DMS 273 treated with DMSO at 0.1 percent for 48 hours (cell line): ENCODE measurements around the gene KLHL5.
"Not testable (repeated sequence)": the region's sequence is repeated elsewhere in the genome, so short reads cannot be mapped to it uniquely, and the experiment has no call there.

Experiments used
- DNase-seq: peaks from one replicate; lab custom pipeline; 2025; lab: John Stamatoyannopoulos, UW

KLHL5 gene

DNA sequence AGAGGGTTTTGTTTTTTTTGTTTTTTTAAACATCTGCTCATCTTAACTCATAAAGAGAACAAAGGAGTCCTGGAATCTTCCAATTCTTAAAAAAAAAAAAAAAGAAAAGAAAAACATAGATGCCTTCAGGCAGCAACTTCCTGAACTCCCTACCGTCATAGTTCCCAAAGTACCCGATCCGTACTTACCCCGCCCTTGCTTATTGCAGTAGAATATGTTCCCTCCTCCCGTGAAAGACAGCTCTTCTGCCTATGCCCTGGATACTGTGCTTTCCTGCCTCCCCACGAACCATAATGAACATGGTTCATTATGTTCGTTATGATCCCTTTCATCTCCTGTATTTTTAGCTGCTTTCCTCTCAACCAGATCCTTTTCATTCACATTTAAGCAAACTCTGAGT, 40.3 kb downstream of the KLHL5 start:
- no peak for DNase-seq

DNA sequence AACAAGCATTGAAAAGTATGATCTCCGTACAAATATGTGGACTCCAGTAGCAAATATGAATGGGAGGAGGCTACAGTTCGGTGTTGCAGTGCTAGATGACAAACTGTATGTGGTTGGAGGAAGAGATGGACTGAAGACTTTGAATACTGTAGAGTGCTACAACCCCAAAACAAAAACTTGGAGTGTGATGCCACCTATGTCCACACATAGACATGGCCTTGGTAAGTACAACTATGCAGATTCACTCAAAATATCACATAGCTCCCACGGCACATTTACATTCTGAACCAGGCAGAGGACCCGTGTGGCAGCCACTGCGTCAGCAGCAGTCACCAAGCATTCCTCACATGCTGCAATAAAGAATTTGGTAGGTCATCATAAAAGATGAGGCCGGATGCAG, 41.3 kb downstream of the KLHL5 start:
- no peak for DNase-seq

DNA sequence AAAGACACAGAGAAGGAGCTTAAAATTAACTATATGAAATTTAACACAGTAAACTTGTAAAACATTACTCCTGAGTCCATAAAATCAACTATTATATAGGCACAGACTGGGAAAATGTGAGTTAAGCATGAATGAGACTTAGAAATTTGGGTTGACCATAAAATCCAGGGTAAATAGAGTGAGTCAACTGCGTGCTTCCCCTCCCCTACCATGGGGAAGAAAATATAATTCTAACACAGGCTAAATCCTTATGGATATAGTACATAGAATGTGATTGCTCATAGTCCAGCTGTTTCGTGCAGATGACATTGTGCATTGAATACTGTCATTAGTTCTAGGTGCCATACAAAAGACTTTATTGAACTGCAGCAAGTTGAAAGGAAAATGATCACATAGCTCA, 42.2 kb downstream of the KLHL5 start:
- DNase-seq, result no peak

DNA sequence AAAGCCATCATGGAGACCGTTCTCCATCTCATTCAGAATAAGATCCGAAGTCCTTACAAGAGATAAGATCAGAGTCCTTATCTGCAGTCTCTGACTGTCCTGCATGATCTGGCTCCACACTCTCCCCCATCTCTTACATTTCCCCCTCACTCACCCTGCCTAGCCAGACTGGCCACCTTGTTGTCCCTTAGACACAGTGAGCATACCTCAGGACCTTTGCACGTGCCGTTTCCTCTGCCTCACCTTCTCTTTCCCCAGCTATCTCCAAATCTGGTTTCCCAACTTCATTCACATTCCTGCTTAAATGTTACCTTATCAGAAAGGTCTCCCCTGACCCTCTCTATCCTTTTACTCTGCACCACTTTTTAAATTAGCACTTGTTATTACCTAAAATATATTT, 44.0 kb downstream of the KLHL5 start:
- no peak for DNase-seq

DNA sequence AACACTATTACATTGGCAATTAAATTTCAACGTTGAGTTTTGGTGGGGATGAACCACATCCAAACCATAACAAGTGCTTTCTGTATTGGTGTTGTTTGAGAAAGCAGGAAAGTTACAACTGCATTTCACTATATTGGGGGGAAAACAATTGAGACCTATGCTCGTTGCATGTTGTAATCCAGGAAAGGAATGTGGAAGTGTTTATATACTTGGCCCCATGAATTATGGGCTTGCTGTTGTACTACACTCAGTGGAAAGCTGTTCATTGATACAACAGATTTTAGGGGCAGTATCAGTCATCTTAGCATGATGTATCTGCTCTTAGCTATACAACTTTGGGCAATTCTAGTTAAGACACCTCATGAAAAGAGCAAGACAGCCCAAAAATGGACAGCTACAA, 52.4 kb downstream of the KLHL5 start:
- no peak for DNase-seq

DNA sequence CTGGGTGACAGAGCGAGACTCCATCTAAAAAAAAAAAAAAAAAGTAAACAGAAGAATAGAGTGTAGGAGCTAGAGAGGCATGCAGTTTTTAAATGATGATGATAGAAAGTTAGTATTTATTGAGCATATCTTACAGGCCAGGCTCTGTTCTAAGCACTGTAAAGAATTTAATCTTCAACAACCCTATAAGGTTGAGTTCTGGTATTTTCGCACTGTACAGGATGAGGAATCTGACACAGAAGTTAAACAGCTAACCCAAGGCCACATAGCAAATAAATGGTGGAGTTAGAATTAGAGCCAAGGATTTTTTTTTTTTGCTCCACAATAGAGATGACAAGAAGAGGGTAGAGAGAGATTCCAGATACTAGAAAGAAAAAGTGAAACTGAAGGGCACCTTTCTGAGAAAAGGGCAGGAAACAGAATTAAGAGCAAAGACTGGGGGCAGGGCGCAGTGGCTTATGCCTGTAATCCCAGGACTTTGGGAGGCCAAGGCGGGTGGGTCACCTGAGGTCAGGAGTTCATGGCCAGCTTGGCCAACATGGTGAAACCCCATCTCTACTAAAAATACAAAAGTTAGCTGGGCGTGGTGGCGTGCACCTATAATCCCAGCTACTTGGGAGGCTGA, 56.1 kb downstream of the KLHL5 start:
- no peak for DNase-seq

DNA sequence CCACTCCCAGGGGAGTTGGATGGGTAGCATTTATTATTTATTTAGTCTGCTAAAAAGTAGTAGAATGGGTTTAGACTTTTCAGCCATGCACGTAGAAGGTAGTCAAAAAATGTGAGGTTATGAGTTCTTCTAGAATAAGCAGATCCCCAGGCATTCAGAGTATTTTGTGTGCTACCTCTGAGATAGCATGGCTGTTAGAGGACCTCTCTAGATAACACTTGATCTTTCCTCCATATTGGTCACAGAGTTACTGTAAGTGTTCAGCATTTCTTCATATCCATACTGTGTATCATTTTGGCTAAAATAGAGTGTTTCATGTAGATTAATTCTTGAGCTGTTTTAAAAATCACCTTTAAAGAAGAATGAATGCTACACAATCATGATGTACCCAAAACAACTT, 58.4 kb downstream of the KLHL5 start:
- no peak for DNase-seq

DNA sequence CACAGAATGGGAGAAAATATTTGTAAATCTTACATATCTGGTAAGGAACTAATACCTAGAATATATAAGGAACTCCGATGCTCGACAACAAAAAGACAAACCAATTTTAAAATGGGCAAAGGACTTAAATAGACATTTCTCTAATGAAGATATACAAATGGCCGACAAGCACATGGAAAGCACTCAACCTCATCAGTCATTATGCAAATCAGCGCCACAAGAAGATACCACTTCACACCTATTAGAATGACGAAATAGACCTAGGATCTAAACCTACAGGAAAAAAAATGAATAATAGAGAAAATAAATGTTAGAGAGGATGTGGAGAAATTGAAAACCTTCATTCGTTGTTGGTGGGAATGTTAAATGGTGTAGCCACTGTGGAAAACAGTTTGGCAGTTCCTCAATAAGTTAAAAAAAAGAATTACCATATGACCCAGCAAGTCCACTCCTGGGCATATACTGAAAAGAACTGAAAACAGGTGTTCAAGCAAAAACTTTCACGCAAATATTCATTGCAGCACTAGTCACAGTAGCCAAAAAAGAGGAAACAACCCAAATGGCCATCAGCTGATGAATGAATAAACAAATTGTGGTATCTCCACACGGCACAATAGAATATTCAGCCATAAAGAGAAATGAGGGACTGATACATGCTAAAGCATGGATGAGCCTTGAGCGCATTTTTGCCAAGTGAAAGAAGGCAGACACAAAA, 63.0 kb downstream of the KLHL5 start:
- no peak for DNase-seq

DNA sequence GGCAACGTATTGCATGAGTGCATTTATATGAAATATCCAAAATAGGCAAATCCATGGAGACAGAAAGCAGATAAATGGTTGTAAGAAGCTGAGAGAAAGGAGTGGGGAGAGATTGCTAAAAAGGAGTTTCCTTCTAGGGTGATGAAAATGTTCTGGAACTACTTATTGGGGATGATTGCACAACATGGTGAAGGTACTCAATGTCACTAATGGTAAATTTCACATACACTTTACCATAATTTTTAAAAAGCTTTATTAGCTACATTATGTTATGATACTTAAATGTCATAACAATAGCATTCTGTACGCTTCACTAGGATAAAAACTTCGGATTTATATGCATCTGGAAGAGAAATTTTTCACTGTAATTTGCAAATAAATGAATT, 63.6 kb downstream of the KLHL5 start:
- DNase-seq, result no peak

DNA sequence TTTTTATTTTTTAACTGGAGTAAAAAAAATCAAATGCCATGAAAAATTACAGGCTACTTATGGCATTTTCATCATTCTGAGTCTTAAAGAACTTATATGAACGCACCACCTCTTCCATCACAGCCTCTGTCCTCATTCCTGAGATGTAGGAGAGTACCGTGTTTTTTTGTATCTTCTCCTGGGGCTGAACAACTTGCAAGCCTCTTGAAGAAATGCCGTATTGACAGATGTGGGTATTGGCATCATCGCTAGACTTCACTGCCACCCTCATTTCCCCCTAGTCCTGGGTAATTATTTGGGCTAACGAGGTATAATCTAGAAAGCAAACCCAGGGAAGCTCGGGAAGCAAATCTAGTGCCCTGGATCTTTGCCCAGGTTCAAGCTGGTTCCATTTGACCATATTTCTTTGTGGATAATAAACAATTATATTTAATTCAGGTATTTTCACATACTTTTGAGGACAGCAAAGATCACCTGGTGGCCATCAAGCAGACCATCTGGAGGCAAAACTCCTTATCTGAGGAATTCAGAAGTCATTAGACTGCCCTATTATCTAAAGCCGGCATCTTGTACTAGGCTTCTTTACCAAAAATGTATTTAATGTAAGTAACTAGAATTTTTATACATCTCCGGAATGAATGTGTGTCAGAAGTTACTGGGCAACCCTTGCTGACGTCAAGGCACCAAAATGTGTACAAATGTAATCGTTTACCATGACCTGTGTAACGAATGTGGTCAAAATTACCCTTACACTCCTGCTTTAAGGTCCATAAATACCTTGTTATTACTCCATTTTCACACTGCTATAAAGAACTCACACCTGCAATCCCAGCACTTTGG, 64.4 kb downstream of the KLHL5 start:
- DNase-seq, result no peak

DNA sequence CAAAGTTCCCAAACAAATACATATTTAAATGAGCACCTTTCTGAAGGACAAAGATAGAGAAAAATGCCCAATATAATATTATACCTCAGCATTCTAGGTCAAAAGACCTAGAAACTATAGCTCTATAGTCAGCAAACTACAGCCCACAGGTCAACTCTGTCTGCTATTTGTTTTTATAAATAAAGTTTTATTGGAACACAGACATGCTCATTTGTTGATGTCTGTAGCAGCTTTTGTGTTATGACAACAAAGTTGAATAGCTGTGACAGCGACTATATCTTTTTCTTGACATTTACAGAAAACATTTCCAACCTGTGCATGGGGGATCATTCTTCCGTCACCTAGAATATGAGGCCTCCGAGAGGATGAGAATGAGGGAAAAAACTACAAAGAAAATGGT, 71.6 kb downstream of the KLHL5 start:
- no peak for DNase-seq

DNA sequence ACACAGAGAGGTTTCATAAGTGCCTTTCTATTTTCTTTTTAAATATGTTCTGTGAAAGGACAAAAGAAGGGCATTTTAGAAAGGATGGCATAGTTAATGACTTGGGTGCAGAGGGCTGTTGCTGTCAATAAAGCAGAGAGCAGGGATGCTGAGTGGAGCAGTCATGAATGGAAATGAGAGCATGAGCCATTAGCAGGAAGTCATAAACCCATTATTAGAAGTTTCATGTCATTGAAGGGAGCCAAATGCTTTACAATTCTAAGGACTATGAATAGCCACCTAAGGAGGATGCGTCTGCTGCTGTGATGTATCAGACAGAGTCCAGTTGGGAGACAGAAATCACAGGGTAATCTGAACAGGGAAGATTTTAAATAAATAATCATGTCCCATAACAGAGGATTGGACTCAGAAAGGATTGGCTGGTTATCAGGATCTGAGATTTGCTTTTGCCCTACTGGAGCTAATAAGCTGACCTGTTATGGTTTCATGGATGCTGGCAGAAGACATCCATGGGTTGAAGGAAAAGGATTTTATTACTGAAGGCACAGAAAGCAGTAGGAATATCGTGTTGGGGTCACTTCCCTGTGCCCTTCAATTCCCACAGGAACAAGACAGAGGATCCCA, 72.8 kb downstream of the KLHL5 start:
- no peak for DNase-seq

DNA sequence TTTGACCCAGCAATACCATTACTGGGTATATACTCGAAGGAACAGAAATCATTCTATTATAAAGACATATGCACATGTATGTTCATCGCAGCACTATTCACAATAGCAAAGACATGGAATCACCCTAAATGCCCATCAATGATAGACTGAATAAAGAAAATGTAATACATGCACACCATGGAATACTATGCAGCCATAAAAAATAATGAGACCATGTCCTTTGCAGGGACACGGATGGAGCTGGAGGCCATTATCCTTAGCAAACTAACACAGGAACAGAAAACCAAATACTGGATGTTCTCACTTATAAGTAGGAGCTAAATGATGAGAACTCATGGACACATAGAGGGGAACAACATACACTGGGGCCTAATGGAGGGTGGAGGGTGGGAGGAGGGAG, 76.2 kb downstream of the KLHL5 start:
- not testable (repeated sequence) for DNase-seq

DNA sequence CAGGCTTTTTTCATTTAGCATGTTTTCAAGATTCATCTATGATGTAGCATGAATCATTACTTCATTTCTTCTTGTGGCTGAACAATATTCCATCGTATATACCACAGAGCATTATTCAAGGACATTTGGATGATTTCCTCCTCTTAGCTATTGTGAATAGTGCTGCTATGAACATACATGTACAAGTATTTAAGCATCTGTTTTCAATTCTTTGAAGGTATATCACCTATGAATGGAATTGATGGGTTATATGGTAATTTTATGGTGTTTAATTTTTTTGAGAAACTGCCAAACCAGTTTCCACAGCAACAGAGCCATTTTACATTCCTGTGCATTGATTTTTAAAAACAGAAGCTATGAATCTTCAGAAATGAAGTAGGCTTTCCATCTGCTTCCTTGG, 84.2 kb downstream of the KLHL5 start:
- DNase-seq, result no peak

DNA sequence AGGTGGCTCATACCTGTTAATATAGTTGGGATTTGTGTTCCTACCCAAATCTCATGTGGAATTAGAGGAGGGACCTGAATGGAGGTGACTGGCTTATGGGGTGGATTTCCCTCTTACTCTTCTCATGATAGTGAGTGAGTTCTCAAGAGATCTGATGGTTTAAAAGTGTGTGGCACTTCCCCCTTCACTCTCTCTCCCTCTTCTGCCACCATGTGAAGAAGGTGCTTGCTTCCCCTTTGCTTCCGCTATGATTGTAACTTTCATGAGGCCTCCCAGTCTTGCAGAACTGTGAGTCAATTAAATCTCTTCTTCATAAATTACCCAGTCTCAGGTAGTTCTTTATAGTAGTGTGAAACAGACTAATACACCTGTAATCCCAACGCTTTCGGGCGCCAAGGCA, 92.0 kb downstream of the KLHL5 start:
- DNase-seq, result no peak

DNA sequence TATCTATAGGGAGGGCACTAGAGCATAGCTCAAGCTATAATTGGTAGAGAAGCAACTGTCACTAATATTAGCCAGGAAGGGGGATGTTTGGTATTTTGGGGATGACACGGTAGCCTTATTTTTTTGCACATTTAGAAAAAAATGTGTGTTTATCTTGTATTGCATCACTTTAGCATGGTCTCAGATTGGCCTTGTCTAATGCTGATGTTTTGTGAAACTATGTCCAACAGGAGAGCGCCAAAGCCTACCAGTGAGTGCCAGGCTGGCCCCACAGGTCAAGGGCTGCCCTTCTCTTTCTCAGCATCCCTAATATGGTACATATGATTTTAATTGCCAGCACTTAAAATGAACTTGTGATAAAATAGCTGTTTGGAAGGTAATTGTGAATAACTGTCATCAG, 95.5 kb downstream of the KLHL5 start:
- no peak for DNase-seq

DNA sequence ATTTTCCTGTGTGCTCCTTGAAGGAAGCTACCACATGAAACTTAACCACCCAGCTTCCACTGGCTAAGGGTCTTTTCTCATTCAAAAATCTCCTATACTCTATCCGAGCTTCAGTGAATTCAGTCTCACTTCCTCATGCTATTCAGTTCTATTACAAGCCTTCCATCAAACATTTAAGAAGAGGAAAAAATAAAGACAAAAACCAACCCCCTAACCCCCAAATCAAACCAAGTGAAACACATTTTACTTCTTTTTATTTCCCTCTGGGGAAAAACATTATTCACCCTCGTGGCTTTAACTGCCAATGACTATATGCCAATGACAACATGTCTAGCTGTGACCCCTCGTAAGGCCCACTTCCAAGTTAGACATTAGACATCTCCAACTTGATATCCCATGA, 104.1 kb downstream of the KLHL5 start:
- DNase-seq, result no peak

DNA sequence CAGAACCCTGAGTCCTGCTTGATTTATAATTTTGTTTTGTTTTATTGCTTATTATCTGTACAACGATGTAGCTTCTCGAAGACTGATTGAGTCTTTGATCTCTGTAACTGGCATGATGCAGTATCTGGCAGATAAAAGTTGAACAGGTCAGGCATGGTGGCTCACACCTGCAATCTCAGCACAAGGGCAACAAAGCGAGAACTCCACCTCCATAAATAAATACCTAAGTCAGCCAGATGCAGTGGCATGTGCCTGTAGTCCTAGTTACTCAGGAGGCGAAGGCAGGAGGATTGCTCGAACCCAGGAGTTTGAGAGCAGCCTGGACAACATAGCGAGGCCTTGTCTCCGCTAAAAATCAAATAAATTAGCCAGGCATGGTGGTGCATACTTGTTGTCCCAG, 104.6 kb downstream of the KLHL5 start:
- DNase-seq, result no peak

DNA sequence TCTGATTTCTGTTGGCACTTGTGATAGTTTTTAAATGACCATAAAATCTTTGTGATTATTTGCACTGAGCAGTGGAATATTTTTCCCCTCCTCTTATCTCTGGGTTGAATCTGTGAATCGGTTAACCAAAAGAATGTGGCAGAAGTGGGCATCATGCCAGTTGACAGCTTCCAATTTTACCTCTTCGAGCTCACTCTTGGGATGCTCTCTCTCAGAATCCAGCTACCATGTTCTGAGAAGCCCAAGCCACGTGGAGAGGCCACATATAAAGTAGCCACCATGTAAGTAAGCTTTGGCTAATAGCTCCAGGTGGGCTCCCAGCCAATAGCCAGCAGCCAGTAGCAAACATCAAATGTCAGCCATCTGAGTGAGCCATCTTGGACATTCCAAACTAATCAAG, 107.4 kb downstream of the KLHL5 start:
- no peak for DNase-seq

DNA sequence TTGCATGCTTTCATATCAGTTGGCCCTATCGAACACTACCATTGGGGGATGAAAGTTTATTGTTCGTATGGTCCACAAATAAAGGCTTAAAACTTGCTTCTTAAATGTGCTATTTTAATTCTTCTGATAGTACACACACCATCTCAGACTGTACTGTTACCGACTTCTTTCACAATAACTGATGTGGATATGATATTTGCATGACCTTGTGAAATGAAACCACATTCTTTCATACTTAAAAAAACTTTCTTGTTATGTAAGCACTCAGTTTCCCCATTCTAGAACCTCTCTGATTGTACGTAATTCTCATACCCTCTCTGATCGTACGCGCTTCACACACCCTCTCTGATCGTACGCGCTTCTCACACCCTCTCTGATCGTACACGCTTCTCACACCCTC, 108.3 kb downstream of the KLHL5 start:
- DNase-seq, result no peak
